ENCODE results near the gene HERC4.

- TF ChIP-seq CTCF (conservative IDR thresholded peaks at IDR 0.05; ENCODE audit: low read length) (no peak), EZH2phosphoT487 (IDR thresholded peaks at IDR 0.05; ENCODE audit: borderline replicate concordance, low read depth, low read length) (no peak)
These were observed 25.6 kb downstream of the HERC4 start for GRCh38 chr10:68049289-68050078.
